Prostate gland (tissue), 2 donors: ENCODE measurements around the gene CTNNA1. TPM values are rescaled to one million over a fixed set of nuclear protein-coding genes. Genes with fewer than 3 reads are reported as not detected.

ENCODE experiments used
- DNase-seq: peaks from one replicate; pipeline ENCODE4 v3.0.0-alpha.2; 2019; ENCODE audit warnings: low spot score
- H3K27ac ChIP-seq, 2 donors: fragments of 200-600 bp; sonication (generic); 2 replicates each; pipeline ENCODE4 v1.5.1; 2017 to 2019
- H3K27me3 ChIP-seq: fragments of 200-600 bp; sonication (generic); replicated peaks from 2 replicates; pipeline ENCODE4 v1.5.1; 2019; ENCODE audit not compliant: insufficient read depth
- H3K36me3 ChIP-seq, 2 donors: fragments of 200-600 bp; sonication (generic); 1 replicate in 1 of 2; 2 replicates in 1 of 2; pipeline versions ENCODE4 v1.5.1 to v1.8.1; 2017 to 2019
- H3K4me1 ChIP-seq: fragments of 200-600 bp; sonication (generic); replicated peaks from 2 replicates; pipeline ENCODE4 v1.5.1; 2019
- H3K4me3 ChIP-seq, 2 donors: fragments of 200-600 bp; sonication (generic); 2 replicates each; pipeline ENCODE4 v1.5.1; 2017 to 2019
- H3K9me3 ChIP-seq: fragments of 200-600 bp; sonication (generic); 2 replicates; pipeline ENCODE4 v1.5.1; 2017
- POLR2A ChIP-seq: fragments of 450-650 bp; IDR thresholded peaks from one replicate; pipeline ENCODE4 v1.6.1; 2016; ENCODE audit warnings: antibody characterized with exemption, mild to moderate bottlenecking
- POLR2AphosphoS5 ChIP-seq: sonication (generic); formaldehyde crosslinking; IDR thresholded peaks from one replicate; pipeline ENCODE4 v1.6.1; 2017; ENCODE audit warnings: antibody characterized with exemption
- WGBS: methylation state at CpG from one replicate; pipeline ENCODE4 v1.1.5; 2018; 5-methylcytosine and 5-hydroxymethylcytosine counted together
- intact Hi-C: fragments of 100-400 bp; cut with DNase I; formaldehyde crosslinking; loops from one replicate; pipeline ENCODE4 v1.14.2; 2022
- total RNA-seq, 2 donors: library from RNA; depleted of rRNA; stranded (reverse); fragments of >200 nt; gene quantifications; one replicate each; pipeline ENCODE4 v1.1.0, GENCODE V29; 2016
- TF ChIP-seq, protein P1 (sequence below), 4 experiments: fragments of 200-600 bp in 2 of 4; fragments of 450-650 bp in 2 of 4; sonication (generic) in 2 of 4; IDR thresholded peaks; 1 replicate in 3 of 4; 2 replicates in 1 of 4; pipeline ENCODE4 v1.5.1; 2016 to 2019; ENCODE audit warnings: antibody characterized with exemption in 4 of 4, mild to moderate bottlenecking in 2 of 4, moderate library complexity in 2 of 4

CTNNA1 gene
- total RNA-seq, 2 donors from 2014 or later: 210 to 212 TPM

DNA sequence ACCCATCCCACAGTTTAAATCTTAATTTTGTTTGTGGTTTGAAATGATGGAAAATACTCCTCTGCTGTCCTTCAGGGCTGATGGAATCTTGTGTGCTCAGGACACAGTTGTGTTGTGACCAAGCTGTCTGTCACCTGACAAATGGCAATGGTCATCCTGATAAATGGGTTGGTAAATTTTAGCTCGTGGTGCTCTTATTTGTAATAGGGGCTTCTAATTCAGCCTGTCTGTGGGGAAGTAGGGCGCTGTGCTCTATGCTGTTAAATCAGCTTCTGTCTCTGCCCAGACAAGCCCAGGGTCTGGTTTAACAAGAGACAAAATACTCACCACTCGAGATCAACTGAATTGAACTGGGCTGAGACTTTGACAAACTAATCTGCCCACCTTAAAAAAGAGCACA, 117.4 kb downstream of the CTNNA1 start:
- Histone ChIP-seq H3K4me3 (no peak overlapping the region), H3K36me3 (no peaks in the 10 kb centered on the region), H3K9me3 (no peaks in the 10 kb centered on the region), H3K27me3 (no peaks in the 10 kb centered on the region), H3K27ac (no peak overlapping the region), H3K4me1 (peaks cover 4% of the 10 kb centered on the region)
- TF ChIP-seq POLR2AphosphoS5: no peak
- no peak for TF ChIP-seq POLR2A
- TF ChIP-seq, protein P1, sequence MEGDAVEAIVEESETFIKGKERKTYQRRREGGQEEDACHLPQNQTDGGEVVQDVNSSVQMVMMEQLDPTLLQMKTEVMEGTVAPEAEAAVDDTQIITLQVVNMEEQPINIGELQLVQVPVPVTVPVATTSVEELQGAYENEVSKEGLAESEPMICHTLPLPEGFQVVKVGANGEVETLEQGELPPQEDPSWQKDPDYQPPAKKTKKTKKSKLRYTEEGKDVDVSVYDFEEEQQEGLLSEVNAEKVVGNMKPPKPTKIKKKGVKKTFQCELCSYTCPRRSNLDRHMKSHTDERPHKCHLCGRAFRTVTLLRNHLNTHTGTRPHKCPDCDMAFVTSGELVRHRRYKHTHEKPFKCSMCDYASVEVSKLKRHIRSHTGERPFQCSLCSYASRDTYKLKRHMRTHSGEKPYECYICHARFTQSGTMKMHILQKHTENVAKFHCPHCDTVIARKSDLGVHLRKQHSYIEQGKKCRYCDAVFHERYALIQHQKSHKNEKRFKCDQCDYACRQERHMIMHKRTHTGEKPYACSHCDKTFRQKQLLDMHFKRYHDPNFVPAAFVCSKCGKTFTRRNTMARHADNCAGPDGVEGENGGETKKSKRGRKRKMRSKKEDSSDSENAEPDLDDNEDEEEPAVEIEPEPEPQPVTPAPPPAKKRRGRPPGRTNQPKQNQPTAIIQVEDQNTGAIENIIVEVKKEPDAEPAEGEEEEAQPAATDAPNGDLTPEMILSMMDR (IDR thresholded peaks at IDR 0.05): no peak
- 27% methylated on average over 3 of the region's 3 CpGs for WGBS
- intact Hi-C loops: no loop called here
- DNase-seq: no peak

DNA sequence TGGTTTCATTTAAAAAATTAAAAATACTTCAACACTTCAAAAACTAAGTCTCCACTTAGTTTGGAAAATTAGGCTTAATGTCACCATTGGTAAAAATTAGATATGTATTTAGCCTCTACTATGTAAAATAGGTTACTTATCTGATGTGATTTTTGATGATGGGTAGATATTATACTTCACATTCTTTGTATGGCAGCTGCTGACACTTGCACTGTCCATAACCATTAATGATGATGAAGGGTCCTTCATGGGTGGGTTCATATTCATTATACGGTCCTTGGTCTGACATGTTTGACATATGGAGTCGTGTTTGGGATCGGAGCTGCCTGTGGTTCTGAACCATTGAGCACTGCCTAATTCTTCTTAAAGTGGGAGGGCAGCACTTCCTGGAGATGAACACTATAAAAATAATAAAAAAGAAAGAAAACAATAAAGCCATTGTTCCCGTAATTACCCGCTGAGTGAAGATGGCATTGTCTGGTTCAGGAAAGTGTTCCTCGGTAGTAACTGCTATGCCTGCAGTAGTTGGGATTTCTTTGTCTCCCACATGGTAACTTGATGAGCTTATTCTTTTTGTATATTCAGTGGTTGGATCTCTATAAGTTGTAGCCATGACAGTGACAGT, 119.7 kb downstream of the CTNNA1 start:
- H3K9me3 ChIP-seq: no peaks in the 10 kb centered on the region
- 56% methylated on average over 6 of the region's 6 CpGs for WGBS
- peaks cover 4% of the 10 kb centered on the region for H3K4me1 ChIP-seq
- DNase-seq: no peak
- intact Hi-C loops: no loop called here
- no peak overlapping the region for H3K4me3 ChIP-seq
- no peaks in the 10 kb centered on the region for H3K36me3 ChIP-seq
- H3K27ac ChIP-seq: no peak overlapping the region
- TF ChIP-seq POLR2A (no peak), POLR2AphosphoS5 (no peak)
- TF ChIP-seq, protein P1 (IDR thresholded peaks at IDR 0.05): no peak
- H3K27me3 ChIP-seq: no peaks in the 10 kb centered on the region

DNA sequence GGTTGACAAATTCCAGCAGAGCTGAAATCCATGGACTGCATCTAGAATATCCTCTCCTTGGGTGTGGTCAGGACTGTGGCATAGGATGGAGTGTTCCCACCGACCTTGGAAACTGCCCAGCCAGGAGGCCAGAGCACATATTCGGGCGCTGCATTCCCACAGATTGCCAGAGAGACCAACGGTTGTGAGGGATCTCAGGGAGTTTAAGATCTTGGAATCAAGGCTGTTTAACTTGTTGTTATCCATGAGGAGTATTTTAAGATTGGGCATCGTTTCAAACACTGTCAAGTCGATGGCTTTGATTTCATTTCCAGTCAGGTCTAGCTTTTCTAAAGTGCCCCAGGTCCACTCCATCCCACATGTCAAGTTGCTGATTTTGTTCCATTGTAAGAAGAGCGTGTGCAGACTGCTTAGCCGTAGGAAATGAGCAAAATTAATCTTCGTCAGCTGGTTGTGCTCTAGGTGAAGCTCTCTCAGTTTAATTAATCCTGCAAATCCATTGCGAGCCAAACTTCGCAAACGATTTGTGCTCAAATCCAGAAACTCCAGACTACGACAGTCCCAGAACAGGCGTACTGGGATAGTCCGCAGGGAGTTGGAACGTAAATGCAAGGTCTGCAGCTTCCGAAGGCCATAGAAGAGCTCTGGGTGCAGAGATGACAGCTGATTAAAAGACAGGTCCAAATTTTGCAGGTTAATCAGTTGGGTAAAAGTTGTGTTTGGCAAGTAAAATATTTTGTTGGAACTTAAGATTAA, 120.4 kb downstream of the CTNNA1 start:
- Histone ChIP-seq H3K36me3 (no peaks in the 10 kb centered on the region), H3K9me3 (no peaks in the 10 kb centered on the region), H3K27ac (no peak overlapping the region), H3K4me3 (no peak overlapping the region), H3K4me1 (peaks cover 4% of the 10 kb centered on the region), H3K27me3 (no peaks in the 10 kb centered on the region)
- no peak for DNase-seq
- intact Hi-C loops: no loop called here
- TF ChIP-seq POLR2A (no peak), POLR2AphosphoS5 (no peak)
- TF ChIP-seq, protein P1 (IDR thresholded peaks at IDR 0.05): no peak
- 75% methylated on average over 17 of the region's 17 CpGs for WGBS

DNA sequence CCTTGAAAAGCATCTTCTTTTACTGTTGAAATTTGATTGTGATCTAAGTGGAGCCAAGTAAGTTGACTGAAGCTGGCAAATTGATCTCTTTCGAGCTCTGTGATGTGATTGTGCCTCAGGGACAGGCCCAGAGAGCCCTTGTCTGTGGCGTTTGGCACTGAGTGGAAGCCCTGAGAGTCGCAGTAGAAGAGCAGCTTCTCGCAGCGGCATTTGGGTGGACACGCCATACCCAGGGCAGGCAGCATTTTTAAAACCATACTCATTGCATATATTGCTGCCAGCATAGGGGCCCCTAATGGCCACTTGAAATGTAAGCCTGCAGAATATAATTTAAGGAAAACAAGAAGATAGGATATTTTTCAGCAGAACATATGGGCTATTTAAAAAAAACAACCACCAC, 121.0 kb downstream of the CTNNA1 start:
- no peak overlapping the region for H3K27ac ChIP-seq
- no peak for DNase-seq
- intact Hi-C loops: no loop called here
- 72% methylated on average over 6 of the region's 6 CpGs for WGBS
- TF ChIP-seq POLR2AphosphoS5: no peak
- TF ChIP-seq, protein P1 (IDR thresholded peaks at IDR 0.05): no peak
- no peak for TF ChIP-seq POLR2A
- peaks cover 4% of the 10 kb centered on the region for H3K4me1 ChIP-seq
- no peaks in the 10 kb centered on the region for H3K36me3 ChIP-seq
- H3K4me3 ChIP-seq: no peak overlapping the region
- H3K27me3 ChIP-seq: no peaks in the 10 kb centered on the region
- no peaks in the 10 kb centered on the region for H3K9me3 ChIP-seq
